ENCODE measurements around the gene SLAMF6. TPM values are rescaled to one million over a fixed set of nuclear protein-coding genes. Genes with fewer than 3 reads are reported as not detected.
"Not testable (repeated sequence)": the region's sequence is repeated elsewhere in the genome, so short reads cannot be mapped to it uniquely, and the experiment has no call there.

Gene SLAMF6
- polyA plus RNA-seq, 1 experiment: not detected

- no peaks in the 10 kb centered on the region for H3K36me3 ChIP-seq (ENCODE audit: control insufficient read depth, insufficient read depth, low read length)
- POLR2A ChIA-PET: no interaction called here
- no peak for DNase-seq (ENCODE audit: low read depth)
- CTCF ChIA-PET: no interaction called here
- no peak overlapping the region for H3K4me3 ChIP-seq (ENCODE audit: low read depth, low read length)
- TF ChIP-seq CTCF (IDR thresholded peaks at IDR 0.05; ENCODE audit: insufficient read depth, low read depth, low read length): no peak
- no peaks in the 10 kb centered on the region for H3K27me3 ChIP-seq (ENCODE audit: control insufficient read depth, insufficient read depth, low read length)
Measured at GRCh38 chr1:160565564-160565963, 42.5 kb upstream of the SLAMF6 start.

GRCh38 chr1:160563230-160563629 lies 40.2 kb upstream of the SLAMF6 start:
- H3K4me3 ChIP-seq (ENCODE audit: low read depth, low read length); H3K27me3 ChIP-seq (ENCODE audit: control insufficient read depth, insufficient read depth, low read length); POLR2A ChIA-PET; DNase-seq (ENCODE audit: low read depth); H3K36me3 ChIP-seq (ENCODE audit: control insufficient read depth, insufficient read depth, low read length): not testable (repeated sequence)
- CTCF ChIA-PET: interaction anchor here (1.4 kb wide), 1 partner anchor 9 kb away, joined by 6 read pairs; no protein-coding TSS in a partner anchor

- CTCF ChIA-PET; H3K36me3 ChIP-seq (ENCODE audit: control insufficient read depth, insufficient read depth, low read length); POLR2A ChIA-PET; H3K27me3 ChIP-seq (ENCODE audit: control insufficient read depth, insufficient read depth, low read length); H3K4me3 ChIP-seq (ENCODE audit: low read depth, low read length); DNase-seq (ENCODE audit: low read depth): not testable (repeated sequence)
Measured at GRCh38 chr1:160562745-160563144, 39.7 kb upstream of the SLAMF6 start.

GRCh38 chr1:160560806-160561205 lies 37.8 kb upstream of the SLAMF6 start:
- Histone ChIP-seq H3K27me3 (ENCODE audit: control insufficient read depth, insufficient read depth, low read length) (no peaks in the 10 kb centered on the region), H3K4me3 (ENCODE audit: low read depth, low read length) (no peak overlapping the region), H3K36me3 (ENCODE audit: control insufficient read depth, insufficient read depth, low read length) (no peaks in the 10 kb centered on the region)
- CTCF ChIA-PET: no interaction called here
- no peak for TF ChIP-seq CTCF (IDR thresholded peaks at IDR 0.05; ENCODE audit: insufficient read depth, low read depth, low read length)
- POLR2A ChIA-PET: no interaction called here
- no peak for DNase-seq (ENCODE audit: low read depth)

GRCh38 chr1:160560045-160560705 lies 37.1 kb upstream of the SLAMF6 start:
- POLR2A ChIA-PET: no interaction called here
- H3K27me3 ChIP-seq (ENCODE audit: control insufficient read depth, insufficient read depth, low read length): no peaks in the 10 kb centered on the region
- DNase-seq (ENCODE audit: low read depth): no peak
- H3K4me3 ChIP-seq (ENCODE audit: low read depth, low read length): no peak overlapping the region
- TF ChIP-seq CTCF (IDR thresholded peaks at IDR 0.05; ENCODE audit: insufficient read depth, low read depth, low read length): no peak
- H3K36me3 ChIP-seq (ENCODE audit: control insufficient read depth, insufficient read depth, low read length): no peaks in the 10 kb centered on the region
- CTCF ChIA-PET: no interaction called here

- DNase-seq (ENCODE audit: low read depth); POLR2A ChIA-PET; CTCF ChIA-PET; H3K4me3 ChIP-seq (ENCODE audit: low read depth, low read length); H3K27me3 ChIP-seq (ENCODE audit: control insufficient read depth, insufficient read depth, low read length); H3K36me3 ChIP-seq (ENCODE audit: control insufficient read depth, insufficient read depth, low read length): not testable (repeated sequence)
Measured at GRCh38 chr1:160559437-160559836, 36.4 kb upstream of the SLAMF6 start.

- Histone ChIP-seq H3K4me3 (ENCODE audit: low read depth, low read length) (no peak overlapping the region), H3K27me3 (ENCODE audit: control insufficient read depth, insufficient read depth, low read length) (no peaks in the 10 kb centered on the region), H3K36me3 (ENCODE audit: control insufficient read depth, insufficient read depth, low read length) (no peaks in the 10 kb centered on the region)
- no peak for TF ChIP-seq CTCF (IDR thresholded peaks at IDR 0.05; ENCODE audit: insufficient read depth, low read depth, low read length)
- POLR2A ChIA-PET: no interaction called here
- no peak for DNase-seq (ENCODE audit: low read depth)
- CTCF ChIA-PET: no interaction called here
Measured at GRCh38 chr1:160558660-160559380, 35.8 kb upstream of the SLAMF6 start.
